Measurements from ENCODE around the gene DCBLD1. TPM values are rescaled to one million over a fixed set of nuclear protein-coding genes. Genes with fewer than 3 reads are reported as not detected.

Gene DCBLD1
- total RNA-seq, 1 donor: 29.7 TPM

GRCh38 chr6:117448732-117449485, 33.6 kb upstream of the DCBLD1 start:
- TF ChIP-seq CTCF (IDR thresholded peaks at IDR 0.05; ENCODE audit: extremely low read depth, low read depth, low read length): no peak
- DNase-seq (ENCODE audit: insufficient read length, low spot score, missing footprints): no peak
- no peak overlapping the region for H2AFZ ChIP-seq (ENCODE audit: low read length)
- H3K4me2 ChIP-seq (ENCODE audit: insufficient read depth, low read length): peak overlapping the region; percentile 68
- no peaks in the 10 kb centered on the region for H4K20me1 ChIP-seq (ENCODE audit: insufficient read depth, low read length)
- no peaks in the 10 kb centered on the region for H3K27me3 ChIP-seq (ENCODE audit: insufficient read depth, low read length)
- H3K4me3 ChIP-seq (ENCODE audit: insufficient read depth, low read length): no peak overlapping the region
- peaks cover 65% of the 10 kb centered on the region for H3K4me1 ChIP-seq (ENCODE audit: insufficient read depth, low read length)
- H3K27ac ChIP-seq (ENCODE audit: low read depth, low read length): peak overlapping the region; percentile 96
- no peaks in the 10 kb centered on the region for H3K36me3 ChIP-seq (ENCODE audit: insufficient read depth, low read length)
- no peaks in the 10 kb centered on the region for H3K79me2 ChIP-seq (ENCODE audit: insufficient read depth, low read length)
- H3K9me3 ChIP-seq (ENCODE audit: low read depth, low read length): no peaks in the 10 kb centered on the region

GRCh38 chr6:117449549-117450439, 32.7 kb upstream of the DCBLD1 start:
- no peaks in the 10 kb centered on the region for H4K20me1 ChIP-seq (ENCODE audit: insufficient read depth, low read length)
- DNase-seq (ENCODE audit: insufficient read length, low spot score, missing footprints): no peak
- peaks cover 57% of the 10 kb centered on the region for H3K4me1 ChIP-seq (ENCODE audit: insufficient read depth, low read length)
- H3K9me3 ChIP-seq (ENCODE audit: low read depth, low read length): no peaks in the 10 kb centered on the region
- peak; percentile 78 for TF ChIP-seq CTCF (IDR thresholded peaks at IDR 0.05; ENCODE audit: extremely low read depth, low read depth, low read length)
- peak overlapping the region; percentile 12 for H3K4me3 ChIP-seq (ENCODE audit: insufficient read depth, low read length)
- H2AFZ ChIP-seq (ENCODE audit: low read length): peak overlapping the region; percentile 77
- H3K4me2 ChIP-seq (ENCODE audit: insufficient read depth, low read length): peak overlapping the region; percentile 68
- no peaks in the 10 kb centered on the region for H3K79me2 ChIP-seq (ENCODE audit: insufficient read depth, low read length)
- peak overlapping the region; percentile 96 for H3K27ac ChIP-seq (ENCODE audit: low read depth, low read length)
- H3K27me3 ChIP-seq (ENCODE audit: insufficient read depth, low read length): no peaks in the 10 kb centered on the region
- no peaks in the 10 kb centered on the region for H3K36me3 ChIP-seq (ENCODE audit: insufficient read depth, low read length)

GRCh38 chr6:117451671-117452070, 30.8 kb upstream of the DCBLD1 start:
- Histone ChIP-seq H2AFZ (ENCODE audit: low read length) (peak overlapping the region; percentile 72), H3K4me2 (ENCODE audit: insufficient read depth, low read length) (no peak overlapping the region)

More at GRCh38 chr6:117451671-117452070, 30.8 kb upstream of the DCBLD1 start:
- H3K79me2 ChIP-seq (ENCODE audit: insufficient read depth, low read length): no peaks in the 10 kb centered on the region
- H3K4me1 ChIP-seq (ENCODE audit: insufficient read depth, low read length): peaks cover 43% of the 10 kb centered on the region
- H3K27ac ChIP-seq (ENCODE audit: low read depth, low read length): no peak overlapping the region
- H4K20me1 ChIP-seq (ENCODE audit: insufficient read depth, low read length): no peaks in the 10 kb centered on the region
- TF ChIP-seq CTCF (IDR thresholded peaks at IDR 0.05; ENCODE audit: extremely low read depth, low read depth, low read length): no peak
- DNase-seq (ENCODE audit: insufficient read length, low spot score, missing footprints): no peak
- no peaks in the 10 kb centered on the region for H3K9me3 ChIP-seq (ENCODE audit: low read depth, low read length)
- H3K4me3 ChIP-seq (ENCODE audit: insufficient read depth, low read length): no peak overlapping the region
- H3K36me3 ChIP-seq (ENCODE audit: insufficient read depth, low read length): no peaks in the 10 kb centered on the region
- H3K27me3 ChIP-seq (ENCODE audit: insufficient read depth, low read length): no peaks in the 10 kb centered on the region

Data from osteoblast (primary cell).